GM19351 (cell line): Measurements from ENCODE around the gene KMT2A.
A peak's percentile ranks its signal among the peaks of the same experiment; 100 is the strongest.
"Not testable (repeated sequence)": the region's sequence is repeated elsewhere in the genome, so short reads cannot be mapped to it uniquely, and the experiment has no call there.

Experiments
- ATAC-seq: cut with Tn5 transposase; IDR thresholded peaks from one replicate; pipeline ENCODE4 v1.9.1; 2021; ENCODE audit warnings: mild to moderate bottlenecking, moderate library complexity; ENCODE audit not compliant: unreplicated experiment

The KMT2A gene

GRCh38 chr11:118434553-118435289, 1.6 kb upstream of the KMT2A start:
- no peak for ATAC-seq

- peak; percentile 26 for ATAC-seq
Measured at GRCh38 chr11:118435290-118435892, 901 bp upstream of the KMT2A start.

- ATAC-seq: peak; percentile 16
Measured at GRCh38 chr11:118436639-118437207, 431 bp downstream of the KMT2A start.

- no peak for ATAC-seq
Measured at GRCh38 chr11:118437208-118438125, 1.2 kb downstream of the KMT2A start.

GRCh38 chr11:118438314-118438931, 2.1 kb downstream of the KMT2A start:
- no peak for ATAC-seq

- ATAC-seq: no peak
Measured at GRCh38 chr11:118439646-118440045, 3.4 kb downstream of the KMT2A start.

GRCh38 chr11:118441770-118442275, 5.5 kb downstream of the KMT2A start:
- no peak for ATAC-seq

- ATAC-seq: no peak
Measured at GRCh38 chr11:118442301-118442700, 6.0 kb downstream of the KMT2A start.

GRCh38 chr11:118442908-118443589, 6.8 kb downstream of the KMT2A start:
- ATAC-seq: no peak

GRCh38 chr11:118443590-118444218, 7.4 kb downstream of the KMT2A start:
- ATAC-seq: peak; percentile 51

GRCh38 chr11:118447423-118447822, 11.1 kb downstream of the KMT2A start:
- no peak for ATAC-seq

GRCh38 chr11:118448294-118448693, 12.0 kb downstream of the KMT2A start:
- peak; percentile 87 for ATAC-seq

- ATAC-seq: no peak
Measured at GRCh38 chr11:118449316-118449918, 13.1 kb downstream of the KMT2A start.

- ATAC-seq: no peak
Measured at GRCh38 chr11:118450451-118450850, 14.2 kb downstream of the KMT2A start.

GRCh38 chr11:118462178-118462577, 25.9 kb downstream of the KMT2A start:
- ATAC-seq: no peak

- not testable (repeated sequence) for ATAC-seq
Measured at GRCh38 chr11:118468968-118469367, 32.7 kb downstream of the KMT2A start.

- ATAC-seq: no peak
Measured at GRCh38 chr11:118471030-118471429, 34.7 kb downstream of the KMT2A start.

GRCh38 chr11:118473537-118473936, 37.2 kb downstream of the KMT2A start:
- ATAC-seq: no peak

- ATAC-seq: no peak
Measured at GRCh38 chr11:118476676-118477075, 40.4 kb downstream of the KMT2A start.
